Sciatic nerve (tissue), 2 donors: Measurements from ENCODE around the gene FMN1. TPM values are rescaled to one million over a fixed set of nuclear protein-coding genes. Genes with fewer than 3 reads are reported as not detected.
"Not testable (repeated sequence)": the region's sequence is repeated elsewhere in the genome, so short reads cannot be mapped to it uniquely, and the experiment has no call there.

ENCODE experiments used
- ATAC-seq: fragments of 200-7000 bp; cut with Tn5 transposase; one replicate; pipeline ENCODE4 v1.9.1; 2020; ENCODE audit warnings: mild to moderate bottlenecking, moderate library complexity
- DNase-seq: peaks from one replicate; pipeline ENCODE4 v3.0.0-alpha.2; 2020; ENCODE audit warnings: low spot score
- intact Hi-C: fragments of 100-400 bp; cut with DNase I; formaldehyde crosslinking; loops from one replicate; pipeline ENCODE4 v1.14.2; 2022
- total RNA-seq: library from RNA; stranded (reverse); fragmentation: NEBNext Ultra II Directional; extraction: Animal tissue kit (Norgen Biotek cat#: 25700); gene quantifications from one replicate; pipeline ENCODE4 v1.2.1, GENCODE V29; 2021
- donor health status: DM: no; HTN: no; CAD: no.
- donor health status: DM: no; HTN: no; CAD: no.

The FMN1 gene
- total RNA-seq, 1 donor from 2014 or later, result 10.0 TPM

DNA sequence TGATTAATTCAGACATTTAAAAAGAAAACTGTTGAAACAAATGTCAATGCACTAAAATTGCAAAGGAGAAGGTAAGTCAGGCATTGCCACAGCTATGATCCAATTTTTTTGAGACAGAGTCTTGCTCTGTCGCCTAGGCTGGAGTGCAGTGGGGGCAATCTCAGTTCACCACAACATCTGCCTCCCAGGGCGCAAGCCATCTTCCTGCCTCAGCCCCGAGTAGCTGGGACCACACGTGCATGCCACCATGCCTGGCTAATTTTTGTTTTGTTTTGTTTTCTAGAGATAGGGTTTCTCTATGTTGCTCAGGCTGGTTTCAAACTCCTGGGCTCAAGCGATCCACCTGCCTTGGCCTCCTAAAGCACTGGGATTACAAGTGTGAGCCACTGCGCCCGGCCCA lies 117.6 kb downstream of the FMN1 start:
- DNase-seq (no peak), ATAC-seq (no peak)
- intact Hi-C loops, result loop anchor here (10.0 kb wide), 1 partner anchor 508 kb away; no protein-coding TSS in a partner anchor

DNA sequence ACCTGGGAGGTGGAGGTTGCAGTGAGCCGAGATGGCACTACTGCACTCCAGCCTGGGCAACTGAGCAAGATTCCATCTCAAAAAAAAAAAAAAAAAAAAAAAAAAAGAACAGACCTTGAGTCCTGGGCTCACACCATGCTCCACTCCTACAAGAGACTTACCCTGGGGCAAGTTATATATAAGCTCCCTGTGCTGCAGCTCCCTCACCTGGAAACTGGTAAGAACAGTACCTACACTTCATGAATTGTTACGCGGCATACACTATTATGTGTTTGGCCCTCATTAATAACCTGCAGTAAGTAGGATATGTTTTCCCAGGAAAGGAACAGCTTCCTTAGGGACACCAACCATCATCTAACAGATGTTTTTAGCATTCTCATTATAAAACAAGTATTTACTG lies 119.6 kb downstream of the FMN1 start:
- intact Hi-C loops, result loop anchor here (10.0 kb wide), 1 partner anchor 510 kb away; no protein-coding TSS in a partner anchor
- no peak for DNase-seq
- no peak for ATAC-seq

DNA sequence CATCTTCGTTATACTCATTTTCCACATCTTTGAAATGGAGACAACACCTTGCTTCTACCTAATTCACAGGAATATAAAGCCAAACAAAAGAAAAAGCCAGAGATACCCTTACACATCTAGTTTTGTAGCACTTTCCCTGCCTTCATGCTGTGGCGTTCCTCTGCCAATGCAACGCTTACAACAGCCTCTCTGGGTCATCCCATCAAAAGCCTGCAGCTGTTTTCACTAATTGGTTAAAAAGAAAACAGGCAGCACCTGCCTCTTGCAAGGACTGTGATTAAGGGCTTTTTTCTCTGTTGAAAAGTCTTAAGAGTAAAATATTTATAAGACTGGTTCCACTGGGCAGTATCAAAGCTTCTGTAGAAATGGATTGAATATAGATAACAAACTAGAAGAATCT lies 120.3 kb downstream of the FMN1 start:
- no peak for ATAC-seq
- intact Hi-C loops, result loop anchor here (10.0 kb wide), 1 partner anchor 511 kb away; no protein-coding TSS in a partner anchor
- DNase-seq, result no peak

DNA sequence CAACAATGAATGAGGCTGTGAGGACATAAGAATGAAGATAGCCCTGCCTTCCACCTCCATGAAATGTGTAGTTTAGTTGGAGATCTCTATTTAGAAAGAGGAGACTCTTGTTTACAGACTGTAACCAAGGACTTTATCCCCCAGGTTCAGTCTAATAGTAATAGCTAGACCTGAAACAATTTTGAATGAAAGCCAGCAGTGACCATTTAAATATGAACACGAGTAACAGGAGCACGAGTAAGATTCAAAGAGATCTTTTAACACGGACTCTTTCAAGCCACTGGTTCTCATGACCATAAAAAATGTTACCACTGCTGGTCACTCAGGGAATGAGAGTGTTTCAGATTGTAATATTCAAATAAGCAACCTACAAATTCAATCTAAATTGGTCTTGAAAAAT lies 123.1 kb downstream of the FMN1 start:
- DNase-seq (no peak), ATAC-seq (no peak)
- intact Hi-C loops, result loop anchor here (10.0 kb wide), 1 partner anchor 513 kb away; no protein-coding TSS in a partner anchor

DNA sequence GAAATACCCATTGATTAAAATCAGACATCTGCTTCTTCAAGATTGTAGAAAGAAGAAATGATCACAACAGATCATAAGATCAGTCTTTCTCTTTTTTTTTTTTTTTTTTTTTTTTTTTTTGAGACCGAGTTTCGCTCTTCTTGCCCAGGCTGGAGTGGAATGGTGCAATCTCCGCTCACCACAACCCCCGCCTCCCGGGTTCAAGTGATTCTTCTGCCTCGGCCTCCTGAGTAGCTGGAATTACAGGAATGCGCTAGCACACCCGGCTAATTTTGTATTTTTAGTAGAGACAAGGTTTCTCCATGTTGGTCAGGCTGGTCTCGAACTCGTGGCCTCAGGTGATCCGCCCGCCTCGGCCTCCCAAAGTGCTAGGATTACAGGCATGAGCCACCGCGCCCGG lies 124.6 kb downstream of the FMN1 start:
- DNase-seq, ATAC-seq: not testable (repeated sequence)
- intact Hi-C loops, result loop anchor here (10.0 kb wide), 1 partner anchor 515 kb away; no protein-coding TSS in a partner anchor

DNA sequence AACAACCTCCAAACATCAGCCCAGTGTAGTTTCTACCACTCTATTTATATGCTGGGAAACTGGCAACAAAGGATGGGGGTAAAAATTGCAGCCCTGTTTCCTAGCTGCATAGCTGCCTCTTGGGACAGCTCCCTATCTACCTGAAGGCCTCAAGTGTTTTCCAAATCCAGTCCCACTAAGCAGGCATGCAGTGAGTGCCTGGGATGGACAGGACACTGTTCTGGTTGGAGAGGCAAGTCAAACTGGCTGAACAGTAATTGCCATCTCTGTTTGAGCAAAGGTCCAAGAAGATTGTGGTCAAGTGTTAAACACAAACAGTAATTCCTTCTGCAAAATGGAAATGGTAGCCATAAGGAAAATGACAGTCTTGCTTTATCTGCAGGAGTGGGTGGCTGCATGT lies 125.4 kb downstream of the FMN1 start:
- ATAC-seq, result no peak
- intact Hi-C loops, result no loop called here
- no peak for DNase-seq

DNA sequence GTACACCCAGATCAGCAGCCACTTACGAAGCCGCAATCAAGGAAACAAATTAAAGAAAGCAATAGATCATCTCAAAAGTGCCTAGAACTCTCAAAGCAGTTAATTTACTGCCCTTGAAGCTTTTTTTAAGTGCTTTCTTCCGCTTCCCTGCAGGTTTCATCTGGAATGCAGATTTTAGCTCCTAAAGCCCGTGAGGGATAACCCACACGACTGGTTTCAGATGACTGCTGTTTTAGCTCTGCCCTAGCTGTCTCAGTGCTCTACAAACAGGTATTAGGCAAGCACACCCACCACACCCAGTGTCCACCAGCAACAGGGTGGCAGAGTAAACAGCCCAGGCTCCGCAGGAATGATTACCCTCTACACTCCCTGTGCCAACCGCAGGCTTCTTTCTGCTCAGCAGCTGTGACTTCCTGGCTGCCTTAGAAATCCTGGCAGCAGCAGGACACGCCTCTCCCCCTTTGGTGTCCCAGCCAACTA lies 126.0 kb downstream of the FMN1 start:
- intact Hi-C loops, result no loop called here
- ATAC-seq (peak; percentile 66), DNase-seq (no peak)

DNA sequence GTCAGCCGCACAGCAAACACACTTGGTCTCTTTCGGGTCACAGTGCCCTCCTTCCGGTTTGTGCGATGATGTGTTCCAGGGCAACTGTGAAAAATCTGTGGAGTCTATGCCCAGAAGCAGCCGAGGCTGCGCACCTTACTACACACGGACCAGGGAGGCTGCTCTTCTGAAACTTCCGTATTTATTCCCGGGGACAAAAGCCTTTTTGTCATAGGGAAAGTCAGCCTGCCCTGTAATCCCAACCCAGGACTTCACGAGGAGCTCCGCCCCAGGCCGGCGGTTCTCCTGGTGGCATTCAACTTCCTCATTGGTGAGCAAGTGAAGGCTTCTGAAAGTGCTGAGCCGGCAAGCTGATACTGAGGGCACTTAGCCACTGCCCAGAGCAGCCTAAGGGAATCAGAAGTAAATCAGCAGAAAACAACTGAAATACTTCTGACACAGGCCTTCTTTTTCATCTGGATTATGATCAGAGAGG lies 126.5 kb downstream of the FMN1 start:
- ATAC-seq (peak; percentile 92), DNase-seq (peak; percentile 68)
- intact Hi-C loops, result no loop called here

DNA sequence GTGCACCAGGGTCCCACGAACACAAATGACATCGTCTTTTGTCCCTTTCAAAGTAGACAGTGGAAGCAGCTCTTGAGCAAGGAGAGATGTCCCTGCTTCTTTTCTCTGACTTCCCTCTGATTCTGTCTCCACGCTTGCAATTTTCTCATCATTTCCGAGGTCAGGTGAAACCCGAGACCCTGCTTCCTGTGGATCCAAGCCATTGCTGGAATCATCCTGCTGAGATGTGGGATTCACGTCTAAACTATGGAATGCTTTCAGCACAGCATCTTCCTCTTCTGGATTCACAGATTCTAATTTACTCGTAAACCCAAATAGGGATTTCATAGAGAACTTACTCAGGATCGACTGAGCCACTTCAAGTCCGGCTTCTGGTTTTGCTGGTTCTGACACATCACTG lies 127.1 kb downstream of the FMN1 start:
- DNase-seq, result no peak
- intact Hi-C loops, result no loop called here
- ATAC-seq, result no peak

DNA sequence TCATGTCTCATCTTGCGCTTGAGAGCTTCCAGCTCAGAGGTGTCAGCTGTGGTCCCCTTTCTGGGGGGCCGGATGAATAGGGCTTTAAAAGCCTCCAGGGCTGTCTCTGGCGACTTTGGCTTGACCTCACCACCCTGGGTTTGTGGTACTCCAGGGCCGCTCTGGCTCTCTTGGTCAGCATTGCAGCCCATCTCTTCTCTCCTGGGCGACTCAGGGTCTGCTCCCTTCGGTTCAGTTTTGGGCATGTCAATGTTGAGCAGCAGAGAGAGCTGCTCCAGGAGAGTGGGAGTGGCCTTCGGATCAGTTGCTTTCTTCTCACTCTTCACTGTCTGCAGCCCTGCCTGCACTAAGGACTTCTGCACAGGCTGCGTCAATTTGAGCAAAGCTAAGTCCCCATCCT lies 127.9 kb downstream of the FMN1 start:
- ATAC-seq, result no peak
- no peak for DNase-seq
- intact Hi-C loops, result no loop called here

DNA sequence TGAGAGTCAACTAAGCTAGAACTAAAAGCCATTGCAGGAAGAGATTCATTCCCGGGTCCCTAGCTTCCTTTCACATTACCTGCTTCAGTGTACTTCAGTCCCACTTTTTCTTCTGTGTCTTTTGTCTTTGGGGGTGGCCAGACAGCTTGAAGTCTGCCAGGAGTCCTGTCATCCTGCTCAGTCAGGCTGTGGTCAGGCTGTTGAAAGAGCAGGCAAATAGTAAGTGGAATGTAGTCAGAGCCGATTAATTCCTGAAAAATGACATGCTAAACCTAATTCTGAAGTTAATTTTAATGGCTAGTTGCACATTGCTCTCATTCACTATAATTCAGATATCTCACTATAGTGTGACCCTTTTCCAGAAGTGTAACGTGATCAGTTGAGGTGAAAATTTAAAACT lies 129.6 kb downstream of the FMN1 start:
- intact Hi-C loops, result no loop called here
- DNase-seq (no peak), ATAC-seq (no peak)

DNA sequence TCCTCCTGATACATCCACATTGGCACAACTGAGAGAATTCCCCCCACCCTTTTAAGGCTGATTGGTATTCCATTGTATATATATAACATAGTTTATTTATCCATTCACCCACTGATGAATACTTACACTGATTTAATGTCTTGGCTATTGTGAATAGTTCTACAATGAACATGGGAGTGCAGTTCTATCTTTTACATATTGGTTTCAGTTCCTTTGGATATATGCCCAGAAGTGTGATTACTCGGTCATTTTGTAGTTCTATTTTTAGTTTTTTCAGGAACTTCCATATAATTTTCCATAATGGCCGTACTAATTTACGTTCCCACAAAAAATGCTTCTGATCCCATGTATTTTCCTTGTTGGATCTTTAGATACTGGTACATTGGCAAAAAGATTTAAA lies 135.3 kb downstream of the FMN1 start:
- DNase-seq (no peak), ATAC-seq (no peak)
- intact Hi-C loops, result no loop called here

DNA sequence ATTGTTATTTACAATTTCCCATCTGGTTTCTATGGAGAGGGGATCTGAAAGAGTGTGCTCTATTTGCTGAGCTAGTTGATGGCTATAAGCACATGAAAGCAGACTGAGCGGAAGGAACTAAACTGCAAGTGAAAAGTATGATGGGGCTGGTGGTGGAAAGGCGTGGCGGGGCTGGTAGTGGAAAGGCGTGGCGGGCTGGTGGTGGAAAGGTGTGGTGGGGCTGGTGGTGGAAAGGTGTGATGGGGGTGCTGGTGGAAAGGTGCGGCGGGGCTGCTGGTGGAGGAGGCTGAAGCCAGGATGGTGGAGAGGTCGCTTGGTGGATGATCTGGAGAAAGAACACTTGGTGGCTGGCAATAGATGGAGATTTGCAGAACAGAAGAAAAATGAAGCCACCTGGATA lies 136.7 kb downstream of the FMN1 start:
- ATAC-seq (no peak), DNase-seq (no peak)
- intact Hi-C loops, result no loop called here

DNA sequence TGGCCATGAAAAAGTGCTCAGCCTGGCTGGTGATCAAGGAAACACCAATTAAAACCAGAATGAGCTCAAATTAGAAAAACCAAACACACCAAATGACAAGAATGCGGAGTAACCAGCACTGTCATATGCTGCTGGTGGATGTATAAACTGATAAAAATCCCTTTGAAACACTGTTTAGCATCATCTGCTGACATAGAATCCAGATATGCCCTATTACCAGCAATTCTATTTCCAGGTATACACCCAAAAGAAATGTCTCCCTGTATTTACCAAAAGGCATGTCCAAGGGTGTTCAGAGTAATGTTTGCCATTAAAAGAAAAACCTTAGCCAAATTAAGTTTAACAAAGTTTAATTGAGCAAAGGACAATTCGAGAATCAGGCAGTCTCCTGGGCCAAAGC lies 138.6 kb downstream of the FMN1 start:
- intact Hi-C loops, result no loop called here
- ATAC-seq, result no peak
- no peak for DNase-seq

DNA sequence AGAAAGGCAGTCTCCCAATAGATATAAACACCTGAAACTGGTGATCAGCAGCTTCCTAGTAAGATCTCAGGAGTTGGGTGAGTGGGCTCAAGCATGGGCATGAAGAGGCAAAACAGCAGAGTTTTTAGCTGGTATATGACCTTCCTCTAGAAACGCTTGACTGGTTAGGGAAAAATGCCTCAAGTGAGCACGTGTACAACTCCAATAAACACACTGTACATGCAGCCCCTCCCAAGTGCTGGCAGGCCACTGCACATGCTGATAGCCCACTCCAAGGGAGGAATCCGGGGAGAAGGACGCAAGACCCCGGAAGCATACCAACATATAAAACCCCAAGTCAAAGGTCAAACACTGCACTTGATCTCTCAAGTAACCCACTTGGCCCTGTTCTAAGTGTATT lies 143.0 kb downstream of the FMN1 start:
- ATAC-seq (no peak), DNase-seq (no peak)
- intact Hi-C loops, result no loop called here

DNA sequence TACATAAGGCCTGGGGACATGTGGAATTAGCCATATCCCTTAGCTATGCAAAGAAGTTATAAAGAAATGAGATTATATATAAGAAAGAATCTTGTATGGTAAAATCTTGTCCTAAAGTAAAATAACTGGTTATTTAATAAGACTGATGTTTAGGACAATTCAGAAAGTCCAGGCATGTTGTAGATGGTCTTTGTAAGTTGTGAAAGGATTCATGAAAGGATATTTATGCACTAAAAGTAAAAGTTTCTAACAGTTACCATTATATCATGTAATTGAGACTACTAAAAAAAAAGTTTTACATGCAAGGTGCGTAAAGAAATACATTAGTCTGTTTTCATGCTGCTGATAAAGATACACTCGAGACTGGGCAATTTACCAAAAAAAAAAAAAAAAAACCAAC lies 146.3 kb downstream of the FMN1 start:
- DNase-seq (no peak), ATAC-seq (no peak)
- intact Hi-C loops, result no loop called here

DNA sequence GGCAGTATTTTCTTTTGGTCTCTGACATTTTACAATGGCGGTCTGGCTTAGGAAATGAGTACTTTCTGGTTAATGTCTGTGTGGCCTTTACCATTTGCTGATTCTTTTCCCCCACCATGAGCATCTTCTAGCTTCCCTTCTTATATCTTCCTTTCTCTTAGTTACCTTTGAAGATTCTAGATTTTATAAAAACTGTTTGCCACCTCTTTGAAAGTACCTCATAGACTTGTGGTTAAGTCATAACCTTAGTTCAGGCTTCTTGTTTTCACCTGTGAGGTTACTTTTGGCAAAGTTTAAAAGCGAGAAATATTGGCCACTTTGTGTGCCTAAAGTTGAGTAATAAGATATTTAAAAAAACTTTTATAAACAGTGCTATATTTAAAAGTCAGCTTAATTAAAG lies 147.4 kb downstream of the FMN1 start:
- intact Hi-C loops, result no loop called here
- ATAC-seq, result no peak
- no peak for DNase-seq

DNA sequence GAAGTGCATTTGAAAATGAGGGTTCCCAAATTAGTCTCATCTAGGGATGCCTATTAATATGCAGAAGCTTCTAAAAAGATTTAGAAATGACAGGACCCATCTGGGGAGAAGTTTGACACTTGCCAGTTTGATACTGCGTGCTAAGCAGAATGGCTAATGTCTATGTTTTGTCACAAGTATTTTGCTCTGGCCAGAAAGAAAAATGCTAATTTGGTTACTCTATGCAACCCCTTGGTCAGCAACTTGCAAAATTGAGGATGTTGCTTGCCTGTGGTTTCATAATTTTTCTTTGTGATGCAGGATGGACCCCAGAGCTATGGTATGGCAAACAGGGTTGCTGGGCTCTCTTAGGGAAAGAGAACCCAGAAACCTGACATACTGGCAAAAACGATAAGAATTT lies 148.2 kb downstream of the FMN1 start:
- no peak for DNase-seq
- no peak for ATAC-seq
- intact Hi-C loops, result no loop called here

DNA sequence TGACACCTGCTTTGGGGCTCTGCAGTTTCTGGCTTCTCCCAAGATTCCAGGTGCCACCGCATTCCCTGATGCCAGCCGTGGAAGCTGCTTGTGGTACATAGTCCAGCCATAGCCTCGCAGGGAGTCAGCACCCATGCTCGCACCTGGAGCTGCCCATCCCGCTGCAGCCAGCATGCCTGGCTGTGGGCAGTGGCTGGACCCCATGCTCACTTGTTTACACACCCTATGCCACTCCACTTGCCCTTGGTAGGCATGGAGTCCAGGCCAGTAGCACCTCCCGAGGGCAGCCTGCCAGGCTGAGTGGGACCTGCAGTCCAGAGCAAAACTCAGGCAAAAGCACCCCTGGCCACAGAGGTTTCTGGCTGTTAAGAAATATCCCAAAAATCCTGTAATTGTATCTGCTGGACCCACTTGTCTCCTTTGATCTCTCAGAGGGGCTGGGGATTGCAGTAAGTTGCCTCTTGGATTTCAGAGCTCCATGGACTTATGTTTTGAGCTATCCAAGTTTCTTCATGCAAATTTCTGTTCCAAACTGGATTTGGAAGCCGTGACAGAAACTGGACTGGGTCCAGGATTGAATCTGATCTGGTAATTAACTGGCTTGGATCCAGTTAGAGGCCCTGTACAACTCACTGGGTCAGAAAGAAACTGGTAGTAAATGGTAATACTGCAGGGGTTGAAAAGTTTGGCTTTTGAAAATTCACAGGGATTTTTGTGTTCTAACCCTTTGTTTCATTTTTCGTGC lies 149.3 kb downstream of the FMN1 start:
- no peak for ATAC-seq
- DNase-seq, result no peak
- intact Hi-C loops, result no loop called here

DNA sequence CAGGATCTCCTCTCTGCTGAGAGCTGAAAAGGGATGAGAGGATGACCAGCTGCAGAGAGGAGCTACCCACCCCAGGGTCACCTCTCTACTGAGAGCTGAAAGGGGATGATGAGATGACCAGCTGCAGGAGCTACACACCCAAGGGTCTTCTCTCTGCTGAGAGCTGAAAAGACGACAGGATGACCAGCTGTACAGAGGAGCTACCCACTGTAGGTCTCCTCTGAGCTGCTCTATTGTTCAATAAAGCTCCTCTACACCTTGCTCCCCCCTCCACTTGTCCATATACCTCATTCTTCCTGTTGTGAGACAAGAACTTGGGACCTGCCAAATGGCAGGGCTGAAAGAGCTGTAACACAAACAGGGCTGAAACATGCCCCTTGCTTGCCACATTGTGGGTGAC lies 149.9 kb downstream of the FMN1 start:
- intact Hi-C loops, result no loop called here
- no peak for ATAC-seq
- no peak for DNase-seq

DNA sequence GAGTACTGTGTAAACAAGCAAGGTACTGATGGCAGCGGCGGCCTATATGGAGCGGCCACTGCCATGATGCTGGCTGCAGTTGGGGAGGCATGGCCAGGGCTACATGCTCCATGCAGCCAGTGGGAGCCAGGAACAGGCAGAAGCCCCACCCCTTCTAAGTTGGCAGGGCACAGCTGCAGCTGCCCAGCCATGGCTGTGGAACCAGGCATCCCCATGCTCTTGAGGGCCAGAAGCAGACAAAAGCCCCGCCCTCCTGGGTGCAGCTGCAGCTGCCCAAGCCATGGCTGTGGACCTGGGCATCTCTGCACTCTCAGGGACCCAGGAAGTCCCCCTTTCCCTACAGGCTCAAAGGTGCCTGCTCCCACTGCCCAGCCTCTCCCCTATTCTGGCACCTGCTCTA lies 150.9 kb downstream of the FMN1 start:
- DNase-seq (no peak), ATAC-seq (no peak)
- intact Hi-C loops, result no loop called here
